Natural killer cell (primary cell): ENCODE data around the gene FHOD3. TPM values are rescaled to one million over a fixed set of nuclear protein-coding genes. Genes with fewer than 3 reads are reported as not detected.

Experiments
- ATAC-seq, 3 donors: fragments of 150-1000 bp in 2 of 3; fragments of 200-7000 bp in 1 of 3; cut with Tn5 transposase; 1 replicate in 1 of 3; 2 replicates in 2 of 3; pipeline ENCODE4 v1.10.0; 2021; ENCODE audit warnings: mild to moderate bottlenecking in 2 of 3, moderate library complexity in 2 of 3
- DNase-seq, 2 donors: peaks; one replicate each; pipeline versions ENCODE4 v3.0.0 to v3.0.0-alpha.2; 2013 to 2021; ENCODE audit warnings: mixed read lengths in 1 of 2
- H3K27ac ChIP-seq: one replicate; pipeline ENCODE4 v1.5.1; 2013; ENCODE audit warnings: mild to moderate bottlenecking, low read length
- H3K27me3 ChIP-seq: one replicate; pipeline ENCODE4 v1.6.1; 2013; ENCODE audit warnings: low read length; ENCODE audit not compliant: control insufficient read depth, insufficient read depth
- H3K36me3 ChIP-seq: one replicate; pipeline ENCODE4 v1.6.1; 2013; ENCODE audit warnings: low read length; ENCODE audit not compliant: control insufficient read depth, insufficient read depth
- H3K4me1 ChIP-seq: one replicate; pipeline ENCODE4 v1.6.1; 2013; ENCODE audit warnings: low read length; ENCODE audit not compliant: control insufficient read depth, insufficient read depth
- H3K4me3 ChIP-seq: one replicate; pipeline ENCODE4 v1.5.1; 2013; ENCODE audit warnings: low read length
- H3K9me3 ChIP-seq: one replicate; pipeline ENCODE4 v1.6.1; 2013; ENCODE audit warnings: low read length; ENCODE audit not compliant: control insufficient read depth, insufficient read depth
- H3K27ac Mint-ChIP-seq, 2 donors: one replicate each; pipeline ENCODE4 v1.8.0; 2022; ENCODE audit warnings: mild to moderate bottlenecking in 2 of 2, mixed read lengths in 2 of 2, moderate library complexity in 1 of 2
- H3K27me3 Mint-ChIP-seq, 2 donors: one replicate each; pipeline ENCODE4 v1.8.0; 2022; ENCODE audit warnings: low read depth in 2 of 2, mixed read lengths in 2 of 2
- H3K36me3 Mint-ChIP-seq: one replicate; pipeline ENCODE4 v1.8.0; 2022; ENCODE audit warnings: mixed read lengths
- H3K4me1 Mint-ChIP-seq, 2 donors: one replicate each; pipeline ENCODE4 v1.8.0; 2022; ENCODE audit warnings: mixed read lengths in 2 of 2
- H3K4me3 Mint-ChIP-seq: one replicate; pipeline ENCODE4 v1.8.0; 2022; ENCODE audit warnings: mild to moderate bottlenecking, moderate library complexity, mixed read lengths
- H3K9me3 Mint-ChIP-seq, 2 donors: one replicate each; pipeline ENCODE4 v1.8.0; 2022; ENCODE audit warnings: mixed read lengths in 2 of 2
- CTCF ChIP-seq: fragments of 200-600 bp; IDR thresholded peaks from one replicate; pipeline ENCODE4 v1.8.0; 2022; ENCODE audit warnings: antibody characterized with exemption
- WGBS: methylation state at CpG from one replicate; pipeline ENCODE4 v1.1.7; 2013; ENCODE audit warnings: missing lambda C conversion rate; ENCODE audit not compliant: insufficient coverage; 5-methylcytosine and 5-hydroxymethylcytosine counted together
- intact Hi-C: fragments of 100-400 bp; cut with micrococcal nuclease; formaldehyde crosslinking; loops from one replicate; pipeline ENCODE4 v1.14.2; 2022
- total RNA-seq, 4 donors: library from RNA; stranded (reverse); fragments of 120-200 nt in 1 of 4; gene quantifications; one replicate each; pipeline versions ENCODE4 v1.2.3 to v1.2.4, GENCODE V29; 2013 to 2022

Gene FHOD3
- total RNA-seq, 3 donors from 2014 or later (not counting 1 experiment from before 2014, with no cell fraction given): not detected

DNA sequence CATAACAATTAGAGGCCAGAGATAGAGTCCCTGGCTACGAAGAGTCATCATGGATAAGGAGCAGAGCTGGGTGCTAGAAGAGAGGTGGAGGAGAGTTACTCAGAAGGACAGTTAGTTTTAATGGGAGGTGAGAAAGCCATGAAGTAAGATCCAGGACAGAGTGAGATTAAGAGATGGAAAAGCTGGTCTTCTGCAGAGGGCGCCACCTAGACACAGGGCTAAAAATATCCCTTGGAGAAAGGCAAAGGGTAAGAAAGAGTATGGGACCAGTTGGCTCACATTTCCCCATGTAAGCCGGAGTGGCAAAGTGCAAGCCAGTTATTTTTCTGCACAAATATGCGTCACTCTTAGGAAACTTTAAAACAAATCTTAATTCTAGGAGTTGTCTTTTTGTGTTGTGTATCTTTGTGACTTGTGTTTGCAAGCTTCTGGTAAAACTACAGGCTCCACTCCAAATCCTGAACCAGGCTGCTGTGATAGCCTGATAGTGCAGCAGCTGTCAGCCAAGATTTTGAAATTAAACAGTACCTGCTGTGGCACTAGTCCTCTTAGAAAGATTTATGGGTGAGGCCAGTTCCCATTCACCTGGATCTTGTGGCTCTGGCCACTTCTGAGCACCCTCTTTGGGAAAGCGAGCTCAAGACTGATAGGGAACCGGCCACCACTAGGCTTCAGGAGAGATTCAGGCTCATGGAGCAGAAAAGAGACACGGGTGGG, 327.1 kb downstream of the FHOD3 start:
- peaks cover 0 to 3% of the 10 kb centered on the region in 2 donors for H3K9me3 Mint-ChIP-seq
- ATAC-seq: no peak
- H3K27me3 Mint-ChIP-seq: peaks cover 0 to 6% of the 10 kb centered on the region in 2 donors
- Histone ChIP-seq H3K4me1 (no peaks in the 10 kb centered on the region), H3K4me3 (no peak overlapping the region), H3K36me3 (no peaks in the 10 kb centered on the region), H3K27me3 (no peaks in the 10 kb centered on the region), H3K9me3 (no peaks in the 10 kb centered on the region), H3K27ac (no peak overlapping the region)
- H3K4me1 Mint-ChIP-seq: no peaks in the 10 kb centered on the region
- 91% methylated on average over 7 of the region's 7 CpGs for WGBS
- H3K4me3 Mint-ChIP-seq: no peak overlapping the region
- TF ChIP-seq CTCF: no peak
- DNase-seq: no peak
- H3K36me3 Mint-ChIP-seq: no peaks in the 10 kb centered on the region
- intact Hi-C loops: no loop called here
- no peak overlapping the region for H3K27ac Mint-ChIP-seq

GRCh38 chr18:36625386-36625785, 327.9 kb downstream of the FHOD3 start:
- Mint-ChIP-seq H3K4me3 (no peak overlapping the region), H3K27me3 (peaks cover 0 to 3% of the 10 kb centered on the region in 2 donors), H3K9me3 (peaks cover 0 to 3% of the 10 kb centered on the region in 2 donors), H3K27ac (no peak overlapping the region), H3K36me3 (no peaks in the 10 kb centered on the region), H3K4me1 (no peaks in the 10 kb centered on the region)
- Histone ChIP-seq H3K36me3 (no peaks in the 10 kb centered on the region), H3K27ac (no peak overlapping the region), H3K4me3 (no peak overlapping the region), H3K27me3 (no peaks in the 10 kb centered on the region), H3K4me1 (no peaks in the 10 kb centered on the region), H3K9me3 (no peaks in the 10 kb centered on the region)
- no peak for ATAC-seq
- 92% methylated on average over 19 of the region's 19 CpGs for WGBS
- intact Hi-C loops: no loop called here
- TF ChIP-seq CTCF: no peak
- no peak for DNase-seq

DNA sequence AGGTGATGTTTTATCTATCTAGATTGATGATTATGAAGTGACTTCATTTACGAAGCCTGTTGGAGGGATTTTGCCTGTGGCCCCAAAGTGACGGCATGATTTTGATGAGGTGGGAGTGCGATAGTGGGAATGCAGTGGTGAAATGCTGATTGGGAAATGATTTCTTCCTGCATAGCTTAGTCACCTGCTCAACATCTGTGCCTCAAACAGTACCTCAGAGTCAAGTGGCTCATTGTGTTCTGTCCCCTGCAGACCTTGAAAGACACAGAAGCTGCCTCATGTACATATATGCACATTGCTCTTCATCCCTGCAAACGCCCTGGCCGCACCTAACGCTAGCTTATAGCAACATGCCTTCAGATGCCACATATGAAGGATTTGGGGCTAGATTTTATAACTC, 330.1 kb downstream of the FHOD3 start:
- Histone ChIP-seq H3K9me3 (no peaks in the 10 kb centered on the region), H3K27ac (no peak overlapping the region), H3K36me3 (no peaks in the 10 kb centered on the region), H3K4me1 (no peaks in the 10 kb centered on the region), H3K4me3 (no peak overlapping the region), H3K27me3 (no peaks in the 10 kb centered on the region)
- H3K36me3 Mint-ChIP-seq: no peaks in the 10 kb centered on the region
- intact Hi-C loops: no loop called here
- WGBS: 93% methylated on average over 6 of the region's 6 CpGs
- H3K9me3 Mint-ChIP-seq: peaks cover 0 to 3% of the 10 kb centered on the region in 2 donors
- H3K4me1 Mint-ChIP-seq: no peaks in the 10 kb centered on the region
- no peak overlapping the region for H3K27ac Mint-ChIP-seq
- DNase-seq (no peak), ATAC-seq (no peak)
- peaks cover 0 to 3% of the 10 kb centered on the region in 2 donors for H3K27me3 Mint-ChIP-seq
- H3K4me3 Mint-ChIP-seq: no peak overlapping the region
- no peak for TF ChIP-seq CTCF
